H1 (cell line): ENCODE measurements around the gene MVD. TPM values are rescaled to one million over a fixed set of nuclear protein-coding genes. Genes with fewer than 3 reads are reported as not detected.

ENCODE experiments used
- CTCF ChIA-PET: fragments of 300-600 bp; sonication (Branson Sonifier 250); formaldehyde crosslinking; loops from one replicate; lab custom pipeline; 2021; ENCODE audit not compliant: partially characterized antibody; lab: Charles Lee
- POLR2A ChIA-PET: fragments of 300-600 bp; sonication (Branson Sonifier 250); formaldehyde crosslinking; loops from one replicate; lab custom pipeline; 2021; ENCODE audit warnings: inconsistent platforms; ENCODE audit not compliant: partially characterized antibody; lab: Charles Lee
- DNase-seq, 2 experiments: peaks; one replicate each; pipeline versions ENCODE4 v3.0.0 to v3.0.0-alpha.2; 2010 to 2022; ENCODE audit warnings: low spot score in 2 of 2, low read depth in 1 of 2, mixed read lengths in 1 of 2
- FAIRE-seq: peaks from 2 replicates; lab custom pipeline; 2011; peaks lifted over from hg19 to GRCh38; lab: Jason Lieb, UNC
- H2AFZ ChIP-seq: 2 replicates; pipeline ENCODE4 v1.8.1; 2012; ENCODE audit warnings: low read length, inconsistent platforms
- H2AK5ac ChIP-seq: 2 replicates; pipeline ENCODE4 v1.6.1; 2013; ENCODE audit warnings: low read depth, low read length
- H2BK120ac ChIP-seq: replicated peaks from 2 replicates; pipeline ENCODE3; 2013; ENCODE audit warnings: low read depth, low read length, inconsistent platforms
- H2BK12ac ChIP-seq: 2 replicates; pipeline ENCODE4 v1.6.1; 2013; ENCODE audit warnings: low read depth, low read length
- H2BK15ac ChIP-seq: 2 replicates; pipeline ENCODE4 v1.6.1; 2013; ENCODE audit warnings: low read length
- H2BK20ac ChIP-seq: 2 replicates; pipeline ENCODE4 v1.6.1; 2013; ENCODE audit warnings: low read length
- H2BK5ac ChIP-seq: 2 replicates; pipeline ENCODE4 v1.6.1; 2013; ENCODE audit warnings: low read depth, low read length
- H3K14ac ChIP-seq: 2 replicates; pipeline ENCODE4 v1.6.1; 2013; ENCODE audit warnings: inconsistent platforms; ENCODE audit not compliant: insufficient read length
- H3K18ac ChIP-seq: 2 replicates; pipeline ENCODE4 v1.6.1; 2013; ENCODE audit warnings: low read length; ENCODE audit errors: extremely low read depth
- H3K23ac ChIP-seq: 2 replicates; pipeline ENCODE4 v1.6.1; 2013; ENCODE audit warnings: inconsistent platforms; ENCODE audit not compliant: insufficient read length
- H3K23me2 ChIP-seq: 2 replicates; pipeline ENCODE4 v1.6.1; 2013; ENCODE audit warnings: low read depth, low read length
- H3K27ac ChIP-seq: 2 replicates; pipeline ENCODE4 v1.6.1; 2011; ENCODE audit warnings: low read depth, low read length, inconsistent platforms
- H3K27me3 ChIP-seq, 4 experiments: replicated peaks in 1 of 4; 1 replicate in 1 of 4; 2 replicates in 3 of 4; pipeline versions ENCODE4 v1.6.1 to v1.8.1; 2011 to 2013; ENCODE audit warnings: low read length in 3 of 4, mild to moderate bottlenecking in 3 of 4, inconsistent platforms in 2 of 4, mixed read lengths in 2 of 4, moderate library complexity in 1 of 4; ENCODE audit not compliant: control insufficient read depth in 3 of 4, insufficient read depth in 3 of 4; ENCODE audit errors: extremely low read depth in 1 of 4
- H3K36me3 ChIP-seq, 4 experiments: 2 replicates each; pipeline versions ENCODE4 v1.6.1 to v1.8.1; 2011 to 2013; ENCODE audit warnings: mild to moderate bottlenecking in 4 of 4, low read length in 3 of 4, moderate library complexity in 2 of 4, control low read depth in 1 of 4, inconsistent platforms in 1 of 4; ENCODE audit not compliant: insufficient read depth in 4 of 4, control insufficient read depth in 2 of 4
- H3K4ac ChIP-seq: replicated peaks from 2 replicates; pipeline ENCODE3; 2013; ENCODE audit warnings: low read length, low read depth, mixed read lengths, inconsistent platforms; ENCODE audit not compliant: insufficient read length
- H3K4me1 ChIP-seq, 4 experiments: replicated peaks in 1 of 4; 1 replicate in 1 of 4; 2 replicates in 3 of 4; pipeline versions ENCODE4 v1.6.1 to v1.8.1; 2011 to 2013; ENCODE audit warnings: low read length in 3 of 4, inconsistent platforms in 2 of 4, mixed read lengths in 1 of 4; ENCODE audit not compliant: insufficient read depth in 4 of 4, control insufficient read depth in 3 of 4
- H3K4me2 ChIP-seq, 2 experiments: 2 replicates each; pipeline versions ENCODE4 v1.6.1 to v1.8.1; 2011 to 2013; ENCODE audit warnings: low read depth in 2 of 2, low read length in 2 of 2, control low read depth in 1 of 2, inconsistent platforms in 1 of 2, mild to moderate bottlenecking in 1 of 2; ENCODE audit not compliant: insufficient read depth in 1 of 2
- H3K4me3 ChIP-seq, 4 experiments: fragments of 200-600, 300-600 bp in 1 of 4; sonication (generic), shearing (Covaris generic), sonication (Bioruptor Twin) in 1 of 4; 2 replicates each; pipeline versions ENCODE4 v1.5.1 to v1.8.1; 2011 to 2016; ENCODE audit warnings: low read length in 4 of 4, low read depth in 3 of 4, control low read depth in 2 of 4, inconsistent platforms in 2 of 4, mild to moderate bottlenecking in 2 of 4, mixed read lengths in 1 of 4, moderate library complexity in 1 of 4; ENCODE audit not compliant: insufficient read depth in 2 of 4; ENCODE audit errors: extremely low read depth in 1 of 4
- H3K56ac ChIP-seq: replicated peaks from 2 replicates; pipeline ENCODE3; 2013; ENCODE audit warnings: low read depth, mild to moderate bottlenecking, mixed read lengths, low read length, inconsistent platforms; ENCODE audit not compliant: insufficient read length
- H3K79me1 ChIP-seq: 2 replicates; pipeline ENCODE4 v1.6.1; 2013; ENCODE audit warnings: low read depth, low read length, control low read depth
- H3K79me2 ChIP-seq, 2 experiments: 2 replicates each; pipeline versions ENCODE4 v1.6.1 to v1.8.1; 2012 to 2013; ENCODE audit warnings: low read length in 2 of 2, mild to moderate bottlenecking in 2 of 2, inconsistent platforms in 1 of 2; ENCODE audit not compliant: insufficient read depth in 2 of 2, control insufficient read depth in 1 of 2
- H3K9ac ChIP-seq, 4 experiments: replicated peaks in 1 of 4; 1 replicate in 1 of 4; 2 replicates in 3 of 4; pipeline versions ENCODE4 v1.6.1 to v1.8.1; 2011 to 2013; ENCODE audit warnings: low read depth in 3 of 4, low read length in 3 of 4, control low read depth in 2 of 4, mild to moderate bottlenecking in 2 of 4, moderate library complexity in 2 of 4, inconsistent platforms in 1 of 4; ENCODE audit errors: extremely low read depth in 1 of 4
- H3K9me3 ChIP-seq, 2 experiments: 2 replicates each; pipeline versions ENCODE4 v1.6.1 to v1.8.1; 2012 to 2013; ENCODE audit warnings: mild to moderate bottlenecking in 2 of 2, moderate library complexity in 2 of 2, control low read depth in 1 of 2, inconsistent platforms in 1 of 2, low read depth in 1 of 2, low read length in 1 of 2, mixed read lengths in 1 of 2; ENCODE audit not compliant: insufficient read depth in 2 of 2
- H4K20me1 ChIP-seq, 2 experiments: replicated peaks in 1 of 2; 2 replicates each; pipeline versions ENCODE3 to v1.8.1; 2011 to 2013; ENCODE audit warnings: inconsistent platforms in 2 of 2, low read length in 2 of 2, mild to moderate bottlenecking in 1 of 2; ENCODE audit not compliant: insufficient read depth in 2 of 2, control insufficient read depth in 1 of 2
- H4K5ac ChIP-seq: 2 replicates; pipeline ENCODE4 v1.6.1; 2013; ENCODE audit warnings: low read length, low read depth, mixed read lengths, inconsistent platforms; ENCODE audit not compliant: insufficient read length
- H4K8ac ChIP-seq: 2 replicates; pipeline ENCODE4 v1.8.0; 2013; ENCODE audit warnings: mild to moderate bottlenecking, moderate library complexity, low read length, inconsistent platforms; ENCODE audit not compliant: insufficient read depth; ENCODE audit errors: extremely low read depth
- H4K91ac ChIP-seq: replicated peaks from 2 replicates; pipeline ENCODE3; 2013; ENCODE audit warnings: low read length, mixed read lengths, inconsistent platforms; ENCODE audit not compliant: insufficient read length
- CBX8 ChIP-seq: fragments of 300-800, 300-1000 bp; sonication (generic); IDR thresholded peaks from 2 replicates; pipeline ENCODE4 v1.7.1; 2016; ENCODE audit warnings: low read depth, low read length, borderline replicate concordance
- EGR1 ChIP-seq: IDR thresholded peaks from 2 replicates; pipeline ENCODE4 v1.6.1; 2011; ENCODE audit warnings: low read depth, low read length, borderline replicate concordance
- EZH2 ChIP-seq: fragments of 200-600 bp; sonication (generic); IDR thresholded peaks from 2 replicates; pipeline ENCODE4 v1.7.1; 2012; ENCODE audit warnings: low read depth, mild to moderate bottlenecking, moderate library complexity, low read length, inconsistent platforms; ENCODE audit not compliant: severe bottlenecking
- GABPA ChIP-seq: IDR thresholded peaks from 2 replicates; pipeline ENCODE4 v1.6.1; 2011; ENCODE audit warnings: mild to moderate bottlenecking, low read length, moderate library complexity, borderline replicate concordance; ENCODE audit not compliant: insufficient read depth
- JUN ChIP-seq: IDR thresholded peaks from 2 replicates; pipeline ENCODE4 v1.6.1; 2011; ENCODE audit warnings: low read depth, mild to moderate bottlenecking, improper control_type of control experiment, low read length
- KDM4A ChIP-seq: IDR thresholded peaks from one replicate; pipeline ENCODE4 v1.7.1; 2012; ENCODE audit warnings: low read depth, mild to moderate bottlenecking, moderate library complexity, low read length, inconsistent platforms; ENCODE audit not compliant: severe bottlenecking
- NRF1 ChIP-seq: IDR thresholded peaks from 2 replicates; pipeline ENCODE4 v1.6.1; 2011; ENCODE audit warnings: mild to moderate bottlenecking, low read depth, low read length, improper control_type of control experiment
- POLR2AphosphoS5 ChIP-seq: IDR thresholded peaks from 2 replicates; pipeline ENCODE4 v1.6.1; 2011; ENCODE audit warnings: low read depth, low read length
- RNF2 ChIP-seq: fragments of 200-900, 300-1000 bp; sonication (generic); IDR thresholded peaks from 2 replicates; pipeline ENCODE4 v1.7.1; 2016; ENCODE audit warnings: borderline replicate concordance, low read depth, mild to moderate bottlenecking, antibody characterized with exemption, low read length; ENCODE audit not compliant: poor library complexity, severe bottlenecking; ENCODE audit errors: missing control alignments
- RXRA ChIP-seq: IDR thresholded peaks from 2 replicates; pipeline ENCODE4 v1.6.1; 2011; ENCODE audit warnings: low read depth, mild to moderate bottlenecking, low read length, moderate library complexity; ENCODE audit not compliant: insufficient read depth
- SIX5 ChIP-seq: IDR thresholded peaks from 2 replicates; pipeline ENCODE4 v1.6.1; 2011; ENCODE audit warnings: mild to moderate bottlenecking, low read depth, low read length
- SP2 ChIP-seq: IDR thresholded peaks from 2 replicates; pipeline ENCODE4 v1.6.1; 2012; ENCODE audit warnings: mild to moderate bottlenecking, low read length, inconsistent platforms
- TEAD4 ChIP-seq: IDR thresholded peaks from 2 replicates; pipeline ENCODE4 v1.6.1; 2012; ENCODE audit warnings: low read depth, low read length, inconsistent platforms, mixed read lengths
- ZNF274 ChIP-seq: IDR thresholded peaks from 2 replicates; pipeline ENCODE4 v1.7.0; 2012; ENCODE audit warnings: low read length, borderline replicate concordance; ENCODE audit errors: extremely low read depth
- WGBS, 2 experiments: shearing (Covaris generic) in 1 of 2; methylation state at CpG; one replicate each; pipeline versions ENCODE4 v1.1.6 to v1.1.7; 2013 to 2015; ENCODE audit warnings: low lambda C conversion rate in 2 of 2, mixed read lengths in 2 of 2, inconsistent platforms in 1 of 2, low coverage in 1 of 2, missing lambda C conversion rate in 1 of 2; ENCODE audit not compliant: insufficient replicate concordance in 2 of 2, insufficient coverage in 1 of 2, insufficient read length in 1 of 2; ENCODE audit errors: extremely low coverage in 1 of 2, missing lambda C conversion rate in 1 of 2; 5-methylcytosine and 5-hydroxymethylcytosine counted together
- polyA plus RNA-seq, 7 experiments: library from polyadenylated mRNA; depleted of rRNA in 3 of 7; stranded (reverse) in 5 of 7; unstranded in 2 of 7; fragments of >200 nt in 5 of 7; fragments of 200-250 nt in 2 of 7; gene quantifications; 1 replicate in 5 of 7; 2 replicates in 1 of 7; 4 replicates in 1 of 7; pipeline versions ENCODE4 v1.2.1 to v1.2.3, GENCODE V29; 2011 to 2013; ENCODE audit warnings: missing spikeins in 2 of 7, mixed read lengths in 2 of 7
- total RNA-seq: library from RNA; stranded (reverse); fragmentation: NEBNext Ultra II Directional; extraction: Animal tissue kit (Norgen Biotek cat#: 25700); gene quantifications from 2 replicates; pipeline ENCODE4 v1.2.1, GENCODE V29; 2021

The MVD gene
- total and polyA plus RNA-seq, 2 of the 8 experiments (the other 6 are each of a cell fraction or from before 2014, with no cell fraction given): 47.2 to 77.3 TPM

GRCh38 chr16:88616736-88617135 is 46.2 kb downstream of the MVD start:
- H3K4me3 ChIP-seq: no peak overlapping the region
- no peak overlapping the region for H3K4ac ChIP-seq
- H3K9ac ChIP-seq: 0 out of 7 replicates have a peak overlapping the region, but pooled peaks of 1 of the 4 experiments have one; percentile 24
- H4K20me1 ChIP-seq: peaks cover 19 to 26% of the 10 kb centered on the region in 2 experiments
- peaks cover 0 to 15% of the 10 kb centered on the region in 2 experiments; a peak in 1 of 4 replicates for H3K79me2 ChIP-seq
- H2BK12ac ChIP-seq: no peak overlapping the region
- no peak overlapping the region for H2BK5ac ChIP-seq
- H2AK5ac ChIP-seq: no peak overlapping the region
- DNase-seq: no peak
- peaks cover 0 to 6% (median 1%) of the 10 kb centered on the region in 4 experiments; a peak in 2 of 7 replicates for H3K4me1 ChIP-seq
- H3K14ac ChIP-seq: no peak overlapping the region
- peaks cover 0 to 16% (median 3%) of the 10 kb centered on the region in 4 experiments; a peak in 5 of 8 replicates for H3K36me3 ChIP-seq
- H3K27ac ChIP-seq: no peak overlapping the region; the same call in 1 of the 2 replicates
- no peak overlapping the region for H2BK20ac ChIP-seq
- H4K91ac ChIP-seq: no peak overlapping the region
- H3K56ac ChIP-seq: no peak overlapping the region
- 94% methylated on average over 12 of the region's 12 CpGs; no CpG with 5 or more reads in 1 of the 2 experiments for WGBS, 2 experiments
- POLR2A ChIA-PET: interaction anchor here (0.6 to 2.0 kb wide), 4 partner anchors 19 to 60 kb away, joined by 3 to 10 read pairs (median 3); partner anchors contain the start of gene IL17C
- no peak overlapping the region for H3K18ac ChIP-seq
- H4K5ac ChIP-seq: no peak overlapping the region
- H2AFZ ChIP-seq: no peak overlapping the region
- peaks cover 24% of the 10 kb centered on the region for H3K79me1 ChIP-seq
- no peaks in the 10 kb centered on the region for H3K23me2 ChIP-seq
- no peak overlapping the region for H3K23ac ChIP-seq
- H2BK15ac ChIP-seq: no peak overlapping the region
- FAIRE-seq: no peak
- H3K9me3 ChIP-seq: no peaks in the 10 kb centered on the region
- H2BK120ac ChIP-seq: no peak overlapping the region
- CTCF ChIA-PET: interaction anchor here (0.6 to 3.3 kb wide), 10 partner anchors 10 to 82 kb away, joined by 3 to 18 read pairs (median 3); partner anchors contain the start of gene IL17C
- H3K27me3 ChIP-seq: no peaks in the 10 kb centered on the region
- H4K8ac ChIP-seq: no peak overlapping the region
- H3K4me2 ChIP-seq: no peak overlapping the region
- no peak for TF ChIP-seq TEAD4
- TF ChIP-seq EGR1: no peak
- no peak for TF ChIP-seq CBX8
- no peak for TF ChIP-seq RXRA
- TF ChIP-seq EZH2: no peak
- no peak for TF ChIP-seq KDM4A
- no peak for TF ChIP-seq GABPA
- no peak for TF ChIP-seq RNF2
- TF ChIP-seq ZNF274: no peak
- TF ChIP-seq SP2: no peak
- no peak for TF ChIP-seq SIX5
- TF ChIP-seq NRF1: no peak
- no peak for TF ChIP-seq POLR2AphosphoS5
- TF ChIP-seq JUN: no peak
